ENCODE data around the gene GIPR. TPM values are rescaled to one million over a fixed set of nuclear protein-coding genes. Genes with fewer than 3 reads are reported as not detected.

Gene GIPR
- total and polyA plus RNA-seq, 10 of the 15 experiments (the other 5 are each of a cell fraction or from before 2014, with no cell fraction given): 1.7 to 26.3 (median 13.7) TPM

DNA sequence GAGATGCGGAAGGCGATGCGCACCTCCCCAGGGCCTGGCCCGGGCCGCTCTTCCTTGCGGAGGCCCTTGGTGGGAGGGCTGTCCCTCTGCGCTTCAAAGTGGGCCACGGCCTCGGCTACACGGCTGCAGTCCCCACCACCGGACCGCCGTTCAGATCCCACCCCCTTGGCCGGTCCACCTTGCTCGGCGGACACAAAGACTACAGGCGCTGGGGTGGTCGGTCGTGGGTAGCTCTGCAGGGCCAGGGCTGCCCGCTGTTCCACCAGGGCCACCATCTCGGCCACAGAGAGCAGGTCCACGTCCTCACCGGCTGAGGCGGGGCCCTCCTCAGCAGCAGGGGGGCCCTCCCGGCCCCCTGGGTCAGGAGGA is 44.7 kb downstream of the GIPR start (continued):
- TF ChIP-seq BHLHE40 (IDR thresholded peaks at IDR 0.05; ENCODE audit: borderline replicate concordance in 1 of 2, low read depth in 2 of 2, low read length in 1 of 2) (no peak), CREB1 (IDR thresholded peaks at IDR 0.05; ENCODE audit: low read depth) (no peak)

DNA sequence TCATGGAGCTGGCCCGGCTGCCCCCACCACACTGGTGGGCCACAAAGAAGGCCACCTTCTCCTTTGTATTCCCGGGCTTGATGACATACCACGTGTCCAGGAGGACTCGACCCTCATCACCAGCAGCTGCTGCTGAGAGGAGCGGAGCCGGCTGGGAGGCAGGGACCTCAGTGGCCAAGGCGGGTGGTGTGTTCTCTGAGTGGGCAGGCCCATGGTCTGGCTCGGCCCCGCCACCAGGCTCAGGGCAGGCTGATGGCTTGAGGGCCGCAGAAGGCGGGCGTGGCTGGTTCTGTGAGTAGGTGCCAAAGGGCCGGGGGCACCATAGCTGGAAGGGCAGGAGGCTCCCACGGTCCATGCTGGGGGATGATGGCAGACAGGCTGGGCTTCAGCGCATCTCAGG is 45.1 kb downstream of the GIPR start:
- Histone ChIP-seq H2AFZ (ENCODE audit: control insufficient read depth, low read depth, low read length) (no peak overlapping the region), H3K36me3 (ENCODE audit: control insufficient read depth in 2 of 2, insufficient read depth in 2 of 2, low read length in 1 of 2) (peaks cover 8 to 19% of the 10 kb centered on the region in 2 experiments; a peak in 3 of 4 replicates), H3K4me1 (ENCODE audit: control insufficient read depth, insufficient read depth, low read length) (peaks cover 15% of the 10 kb centered on the region), H3K9ac (ENCODE audit: control insufficient read depth, insufficient read depth, low read length) (no peak overlapping the region), H3K4me3 (no peak overlapping the region), H3K27ac (ENCODE audit: control insufficient read depth, insufficient read depth) (no peak overlapping the region), H4K20me1 (ENCODE audit: control insufficient read depth, insufficient read depth) (no peaks in the 10 kb centered on the region), H3K27me3 (replicated peaks in 1 of 2; ENCODE audit: control insufficient read depth in 2 of 2, insufficient read depth in 2 of 2, low read length in 1 of 2) (no peaks in the 10 kb centered on the region), H3K4me2 (ENCODE audit: control insufficient read depth, insufficient read depth) (no peak overlapping the region), H3K79me2 (ENCODE audit: control insufficient read depth, insufficient read depth, low read length) (peaks cover 61% of the 10 kb centered on the region), H3K9me3 (replicated peaks; ENCODE audit: control insufficient read depth, insufficient read depth, low read length) (no peaks in the 10 kb centered on the region)
- DNase-seq (ENCODE audit: low read depth, low spot score) (no peak), FAIRE-seq (no peak), ATAC-seq (no peak)
- in situ Hi-C loops (cut with MboI) (no loop called here), intact Hi-C loops (cut with micrococcal nuclease; ENCODE audit: unreplicated experiment) (no loop called here)
- SMC1A ChIA-PET (ENCODE audit: uncharacterized antibody, unreplicated experiment): no interaction called here
- 97% methylated on average over 15 of the region's 15 CpGs for WGBS (ENCODE audit: insufficient coverage, insufficient replicate concordance, low lambda C conversion rate, missing lambda C conversion rate)
- BruUV-seq (replicated peaks): no TSS peak
- CTCF ChIA-PET: interaction anchor here (1.1 kb wide), 1 partner anchor 19 kb away, joined by 4 read pairs; no protein-coding TSS in a partner anchor
- peak; percentile 33; the same call in 1 of the 2 replicates for TF ChIP-seq POLR2A (IDR thresholded peaks at IDR 0.05; ENCODE audit: low read depth, low read length)
- no peak for TF ChIP-seq HDAC6 (IDR thresholded peaks at IDR 0.05; ENCODE audit: unreplicated experiment)
- RAD21 ChIA-PET (ENCODE audit: unreplicated experiment): no interaction called here
- POLR2A ChIA-PET: interaction anchor here (1.2 kb wide), 1 partner anchor 21 kb away, joined by 3 read pairs; the partner anchor contains the start of gene SNRPD2

DNA sequence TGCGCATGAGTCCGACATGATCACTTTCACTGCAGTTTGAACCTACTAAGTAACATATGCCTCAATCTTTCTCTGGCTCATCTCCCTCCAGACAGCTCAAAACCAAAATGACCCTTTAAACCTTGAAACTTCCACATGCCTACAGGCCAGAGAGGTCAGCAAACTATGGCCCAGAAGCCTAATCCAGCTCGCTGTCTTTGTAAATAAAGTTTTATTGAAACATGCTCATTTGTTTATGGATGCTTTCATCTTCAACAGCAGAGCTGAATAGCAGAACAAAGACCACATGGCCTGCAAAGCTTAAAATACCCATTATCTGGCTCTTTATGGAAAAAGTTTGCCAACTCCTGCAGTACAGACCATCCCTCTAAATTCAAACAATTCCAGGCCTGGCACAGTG is 47.1 kb downstream of the GIPR start:
- Histone ChIP-seq H3K9me3 (replicated peaks; ENCODE audit: control insufficient read depth, insufficient read depth, low read length) (no peaks in the 10 kb centered on the region), H3K79me2 (ENCODE audit: control insufficient read depth, insufficient read depth, low read length) (peaks cover 75% of the 10 kb centered on the region), H2AFZ (ENCODE audit: control insufficient read depth, low read depth, low read length) (no peak overlapping the region), H3K9ac (ENCODE audit: control insufficient read depth, insufficient read depth, low read length) (no peak overlapping the region), H3K4me3 (no peak overlapping the region), H3K27ac (ENCODE audit: control insufficient read depth, insufficient read depth) (no peak overlapping the region), H4K20me1 (ENCODE audit: control insufficient read depth, insufficient read depth) (no peaks in the 10 kb centered on the region), H3K4me1 (ENCODE audit: control insufficient read depth, insufficient read depth, low read length) (peaks cover 13% of the 10 kb centered on the region), H3K36me3 (ENCODE audit: control insufficient read depth in 2 of 2, insufficient read depth in 2 of 2, low read length in 1 of 2) (peaks cover 13 to 19% of the 10 kb centered on the region in 2 experiments; a peak in 3 of 4 replicates), H3K27me3 (replicated peaks in 1 of 2; ENCODE audit: control insufficient read depth in 2 of 2, insufficient read depth in 2 of 2, low read length in 1 of 2) (no peaks in the 10 kb centered on the region), H3K4me2 (ENCODE audit: control insufficient read depth, insufficient read depth) (no peak overlapping the region)
- in situ Hi-C loops (cut with MboI): no loop called here
- DNase-seq (ENCODE audit: low read depth, low spot score): no peak
- ChIA-PET RAD21 (ENCODE audit: unreplicated experiment) (interaction anchor here (0.7 to 2.6 kb wide), 4 partner anchors 19 to 152 kb away, joined by 3 to 22 read pairs (median 3); partner anchors contain the start of genes QPCTL and SNRPD2), SMC1A (ENCODE audit: uncharacterized antibody, unreplicated experiment) (interaction anchor here (0.8 to 4.9 kb wide), 4 partner anchors 8 to 25 kb away, joined by 3 to 27 read pairs (median 4); partner anchors contain the start of gene QPCTL), POLR2A (interaction anchor here (0.6 to 5.9 kb wide), 7 partner anchors 9 to 175 kb away, joined by 3 to 58 read pairs (median 5); partner anchors contain the start of genes FBXO46, QPCTL and SNRPD2), CTCF (interaction anchor here (1.3 to 4.8 kb wide), 5 partner anchors 12 to 84 kb away, joined by 3 to 53 read pairs (median 5); partner anchors contain the start of genes QPCTL, SIX5 and SNRPD2)
- intact Hi-C loops (cut with micrococcal nuclease; ENCODE audit: unreplicated experiment): no loop called here
- TF ChIP-seq IKZF2 (IDR thresholded peaks at IDR 0.05) (no peak), HDAC6 (IDR thresholded peaks at IDR 0.05; ENCODE audit: unreplicated experiment) (no peak), RFX5 (IDR thresholded peaks at IDR 0.05; ENCODE audit: low read depth, low read length) (no peak), EP300 (IDR thresholded peaks at IDR 0.05; ENCODE audit: borderline replicate concordance in 1 of 2, control insufficient read depth in 1 of 2, low read depth in 2 of 2, low read length in 2 of 2) (no peak)
- TF ChIP-seq, protein P1, sequence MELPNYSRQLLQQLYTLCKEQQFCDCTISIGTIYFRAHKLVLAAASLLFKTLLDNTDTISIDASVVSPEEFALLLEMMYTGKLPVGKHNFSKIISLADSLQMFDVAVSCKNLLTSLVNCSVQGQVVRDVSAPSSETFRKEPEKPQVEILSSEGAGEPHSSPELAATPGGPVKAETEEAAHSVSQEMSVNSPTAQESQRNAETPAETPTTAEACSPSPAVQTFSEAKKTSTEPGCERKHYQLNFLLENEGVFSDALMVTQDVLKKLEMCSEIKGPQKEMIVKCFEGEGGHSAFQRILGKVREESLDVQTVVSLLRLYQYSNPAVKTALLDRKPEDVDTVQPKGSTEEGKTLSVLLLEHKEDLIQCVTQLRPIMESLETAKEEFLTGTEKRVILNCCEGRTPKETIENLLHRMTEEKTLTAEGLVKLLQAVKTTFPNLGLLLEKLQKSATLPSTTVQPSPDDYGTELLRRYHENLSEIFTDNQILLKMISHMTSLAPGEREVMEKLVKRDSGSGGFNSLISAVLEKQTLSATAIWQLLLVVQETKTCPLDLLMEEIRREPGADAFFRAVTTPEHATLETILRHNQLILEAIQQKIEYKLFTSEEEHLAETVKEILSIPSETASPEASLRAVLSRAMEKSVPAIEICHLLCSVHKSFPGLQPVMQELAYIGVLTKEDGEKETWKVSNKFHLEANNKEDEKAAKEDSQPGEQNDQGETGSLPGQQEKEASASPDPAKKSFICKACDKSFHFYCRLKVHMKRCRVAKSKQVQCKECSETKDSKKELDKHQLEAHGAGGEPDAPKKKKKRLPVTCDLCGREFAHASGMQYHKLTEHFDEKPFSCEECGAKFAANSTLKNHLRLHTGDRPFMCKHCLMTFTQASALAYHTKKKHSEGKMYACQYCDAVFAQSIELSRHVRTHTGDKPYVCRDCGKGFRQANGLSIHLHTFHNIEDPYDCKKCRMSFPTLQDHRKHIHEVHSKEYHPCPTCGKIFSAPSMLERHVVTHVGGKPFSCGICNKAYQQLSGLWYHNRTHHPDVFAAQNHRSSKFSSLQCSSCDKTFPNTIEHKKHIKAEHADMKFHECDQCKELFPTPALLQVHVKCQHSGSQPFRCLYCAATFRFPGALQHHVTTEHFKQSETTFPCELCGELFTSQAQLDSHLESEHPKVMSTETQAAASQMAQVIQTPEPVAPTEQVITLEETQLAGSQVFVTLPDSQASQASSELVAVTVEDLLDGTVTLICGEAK (IDR thresholded peaks at IDR 0.05; ENCODE audit: borderline replicate concordance): peak; percentile 92
- TF ChIP-seq, protein P2, sequence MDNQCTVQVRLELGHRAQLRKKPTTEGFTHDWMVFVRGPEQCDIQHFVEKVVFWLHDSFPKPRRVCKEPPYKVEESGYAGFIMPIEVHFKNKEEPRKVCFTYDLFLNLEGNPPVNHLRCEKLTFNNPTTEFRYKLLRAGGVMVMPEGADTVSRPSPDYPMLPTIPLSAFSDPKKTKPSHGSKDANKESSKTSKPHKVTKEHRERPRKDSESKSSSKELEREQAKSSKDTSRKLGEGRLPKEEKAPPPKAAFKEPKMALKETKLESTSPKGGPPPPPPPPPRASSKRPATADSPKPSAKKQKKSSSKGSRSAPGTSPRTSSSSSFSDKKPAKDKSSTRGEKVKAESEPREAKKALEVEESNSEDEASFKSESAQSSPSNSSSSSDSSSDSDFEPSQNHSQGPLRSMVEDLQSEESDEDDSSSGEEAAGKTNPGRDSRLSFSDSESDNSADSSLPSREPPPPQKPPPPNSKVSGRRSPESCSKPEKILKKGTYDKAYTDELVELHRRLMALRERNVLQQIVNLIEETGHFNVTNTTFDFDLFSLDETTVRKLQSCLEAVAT (IDR thresholded peaks at IDR 0.05): no peak
- ATAC-seq: no peak
- 81% methylated on average over 3 of the region's 3 CpGs for WGBS (ENCODE audit: insufficient coverage, insufficient replicate concordance, low lambda C conversion rate, missing lambda C conversion rate)
- BruUV-seq (replicated peaks): no TSS peak
- no peak for FAIRE-seq
